CD4-positive, CD25-positive, alpha-beta regulatory T cell (primary cell): Measurements from ENCODE around the gene LIPM. TPM values are rescaled to one million over a fixed set of nuclear protein-coding genes. Genes with fewer than 3 reads are reported as not detected.
A peak's percentile ranks its signal among the peaks of the same experiment; 100 is the strongest.

Experiments used
- ATAC-seq, 2 donors: fragments of 150-1000 bp; cut with Tn5 transposase; one replicate each; pipeline ENCODE4 v1.10.0; 2021; ENCODE audit warnings: low read depth in 2 of 2, moderate number of reproducible peaks in 2 of 2, moderate library complexity in 1 of 2
- DNase-seq, 3 donors: peaks; one replicate each; pipeline versions ENCODE4 v3.0.0 to v3.0.0-alpha.2; 2012 to 2022; ENCODE audit warnings: mixed read lengths in 1 of 3
- H3K27ac ChIP-seq: one replicate; pipeline ENCODE4 v1.7.0; 2013; ENCODE audit warnings: mild to moderate bottlenecking, low read length; ENCODE audit not compliant: insufficient read depth, poor library complexity, severe bottlenecking
- H3K27me3 ChIP-seq: one replicate; pipeline ENCODE4 v1.7.0; 2013; ENCODE audit warnings: low read length; ENCODE audit not compliant: control insufficient read depth, insufficient read depth
- H3K36me3 ChIP-seq: one replicate; pipeline ENCODE4 v1.7.0; 2013; ENCODE audit warnings: mild to moderate bottlenecking, low read length, moderate library complexity; ENCODE audit not compliant: control insufficient read depth, insufficient read depth
- H3K4me1 ChIP-seq: 2 replicates; pipeline ENCODE4 v1.7.0; 2013; ENCODE audit warnings: mild to moderate bottlenecking, low read length; ENCODE audit not compliant: insufficient read depth, control insufficient read depth, poor library complexity, severe bottlenecking
- H3K4me3 ChIP-seq: one replicate; pipeline ENCODE4 v1.7.0; 2013; ENCODE audit warnings: low read depth, mild to moderate bottlenecking, low read length, moderate library complexity
- H3K9me3 ChIP-seq, 2 experiments: 1 replicate in 1 of 2; 2 replicates in 1 of 2; pipeline ENCODE4 v1.7.0; 2013; ENCODE audit warnings: low read length in 2 of 2, mild to moderate bottlenecking in 1 of 2, moderate library complexity in 1 of 2; ENCODE audit not compliant: control insufficient read depth in 2 of 2
- H3K27ac Mint-ChIP-seq, 3 donors: one replicate each; pipeline ENCODE4 v1.8.0; 2020 to 2022; ENCODE audit warnings: mild to moderate bottlenecking in 3 of 3, mixed read lengths in 3 of 3, moderate library complexity in 2 of 3
- H3K27me3 Mint-ChIP-seq: one replicate; pipeline ENCODE4 v1.8.0; 2022; ENCODE audit warnings: mild to moderate bottlenecking, mixed read lengths
- H3K36me3 Mint-ChIP-seq: one replicate; pipeline ENCODE4 v1.8.0; 2020; ENCODE audit warnings: mixed read lengths
- H3K4me1 Mint-ChIP-seq, 4 donors: one replicate each; pipeline ENCODE4 v1.8.0; 2020 to 2022; ENCODE audit warnings: mixed read lengths in 4 of 4, mild to moderate bottlenecking in 1 of 4
- H3K4me3 Mint-ChIP-seq, 4 donors: one replicate each; pipeline ENCODE4 v1.8.0; 2020 to 2022; ENCODE audit warnings: mild to moderate bottlenecking in 4 of 4, mixed read lengths in 4 of 4, moderate library complexity in 3 of 4
- H3K9me3 Mint-ChIP-seq, 7 donors: one replicate each; pipeline ENCODE4 v1.8.0; 2020 to 2022; ENCODE audit warnings: mixed read lengths in 7 of 7, mild to moderate bottlenecking in 3 of 7, moderate library complexity in 2 of 7
- polyA plus RNA-seq, 4 donors: library from polyadenylated mRNA; unstranded; fragments of 300-500 nt; fragmentation: Illumina TruSeq; gene quantifications; one replicate each; pipeline ENCODE4 v1.2.3, GENCODE V29; 2021
- total RNA-seq: library from RNA; stranded (reverse); gene quantifications from one replicate; pipeline ENCODE4 v1.2.3, GENCODE V29; 2022

The LIPM gene
- total and polyA plus RNA-seq, 5 donors from 2014 or later: not detected

DNA sequence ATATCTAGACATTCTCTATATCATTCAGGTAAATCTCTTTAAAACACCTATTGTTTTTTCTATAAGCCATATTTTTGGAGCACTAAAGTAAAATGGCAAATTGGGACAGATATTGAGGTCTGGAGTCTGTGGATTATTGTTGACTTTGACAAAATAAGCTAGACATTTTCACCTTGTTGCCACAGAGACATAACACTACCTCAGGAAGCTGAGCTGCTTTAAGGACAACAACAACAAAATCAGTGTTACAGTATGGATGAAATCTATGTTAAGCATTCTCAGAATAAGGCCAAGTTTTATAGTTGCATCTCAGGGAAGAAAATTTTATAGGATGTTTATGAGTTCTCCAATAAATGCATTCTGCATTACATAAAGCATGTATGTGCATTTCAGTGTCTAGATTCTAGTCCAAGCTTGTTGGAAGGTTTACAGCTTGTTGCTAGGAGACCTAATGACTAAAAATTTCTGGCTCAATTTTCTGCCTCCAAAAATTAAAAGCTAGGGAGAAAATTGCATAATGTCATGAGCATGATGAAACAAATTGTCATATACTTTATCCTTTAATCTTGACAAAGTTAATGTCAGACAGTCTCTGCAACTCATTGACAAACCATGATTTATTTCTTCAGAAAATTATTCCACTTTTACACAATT, 18.3 kb downstream of the LIPM start:
- ATAC-seq: no peak
- H3K27me3 Mint-ChIP-seq: peaks cover 4% of the 10 kb centered on the region

DNA sequence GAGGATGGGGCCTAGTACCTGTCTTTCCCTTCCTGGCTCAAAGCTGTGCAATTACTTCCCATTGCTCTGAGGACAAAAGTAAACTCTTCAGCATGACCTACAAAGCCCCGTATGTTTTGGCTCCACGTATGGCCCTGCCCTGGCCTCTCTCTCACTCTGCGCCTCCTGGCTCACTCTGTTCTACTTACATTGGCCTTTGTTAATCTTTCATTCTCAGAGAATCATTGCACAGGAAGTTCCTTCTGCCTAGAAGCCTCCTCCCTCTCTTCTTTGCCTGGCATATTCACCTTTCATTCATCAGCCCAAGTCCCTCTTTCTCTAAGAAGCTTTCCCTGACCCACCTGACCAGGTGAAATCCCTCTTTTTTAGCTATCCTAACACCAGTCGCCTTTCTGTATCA, 23.9 kb downstream of the LIPM start:
- no peaks in the 10 kb centered on the region for H3K36me3 ChIP-seq
- Mint-ChIP-seq H3K27me3 (no peaks in the 10 kb centered on the region), H3K9me3 (peaks cover 0 to 3% (median 0%) of the 10 kb centered on the region in 7 donors), H3K4me3 (peak overlapping the region in 3 of 4 donors; percentile 26 to 79 (median 63)), H3K27ac (peak overlapping the region; percentile 65 to 91 (median 73)), H3K36me3 (no peaks in the 10 kb centered on the region), H3K4me1 (peaks cover 41 to 83% (median 51%) of the 10 kb centered on the region in 4 donors)
- no peaks in the 10 kb centered on the region for H3K27me3 ChIP-seq
- peak; percentile 22 to 29 for ATAC-seq
- peak in 1 of 3 donors; percentile 58 for DNase-seq
- peak overlapping the region; percentile 73 for H3K4me3 ChIP-seq
- peaks cover 46% of the 10 kb centered on the region for H3K4me1 ChIP-seq
- no peaks in the 10 kb centered on the region for H3K9me3 ChIP-seq
- H3K27ac ChIP-seq: peak overlapping the region; percentile 30

More for the DNA sequence above, 18.3 kb downstream of the LIPM start:
- Histone ChIP-seq H3K4me3 (no peak overlapping the region), H3K27me3 (no peaks in the 10 kb centered on the region), H3K36me3 (no peaks in the 10 kb centered on the region), H3K4me1 (peaks cover 23% of the 10 kb centered on the region), H3K27ac (no peak overlapping the region), H3K9me3 (no peaks in the 10 kb centered on the region)
- Mint-ChIP-seq H3K36me3 (no peaks in the 10 kb centered on the region), H3K4me1 (peaks cover 18 to 63% (median 36%) of the 10 kb centered on the region in 4 donors), H3K4me3 (no peak overlapping the region), H3K27ac (no peak overlapping the region), H3K9me3 (peaks cover 0 to 3% (median 0%) of the 10 kb centered on the region in 7 donors)
- no peak for DNase-seq

DNA sequence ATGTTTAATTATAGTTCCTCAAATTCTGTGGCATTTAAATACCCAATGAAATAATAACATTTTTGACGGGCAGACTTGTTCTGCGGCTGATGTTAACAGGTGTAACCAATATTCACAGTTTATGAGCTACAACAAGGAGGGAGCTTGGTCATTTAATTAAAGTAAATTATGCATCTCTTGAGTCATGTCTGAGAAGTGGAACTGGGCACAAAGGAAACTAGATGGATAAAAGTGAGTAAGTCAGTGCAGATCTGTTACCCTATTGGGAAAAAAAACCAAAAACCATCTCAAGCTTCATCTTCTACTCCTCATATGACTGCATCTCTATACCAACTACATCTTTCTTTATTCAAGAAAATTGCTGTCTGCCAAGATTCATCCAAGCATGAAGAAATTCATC, 25.1 kb downstream of the LIPM start:
- DNase-seq (no peak), ATAC-seq (no peak)
- H3K27me3 Mint-ChIP-seq: no peaks in the 10 kb centered on the region
- H3K4me3 ChIP-seq: no peak overlapping the region
- H3K27me3 ChIP-seq: no peaks in the 10 kb centered on the region
- peaks cover 0 to 3% (median 0%) of the 10 kb centered on the region in 7 donors for H3K9me3 Mint-ChIP-seq
- no peak overlapping the region for H3K27ac ChIP-seq
- H3K9me3 ChIP-seq: no peaks in the 10 kb centered on the region
- no peaks in the 10 kb centered on the region for H3K36me3 ChIP-seq
- H3K4me3 Mint-ChIP-seq: no peak overlapping the region
- H3K36me3 Mint-ChIP-seq: no peaks in the 10 kb centered on the region
- peaks cover 57% of the 10 kb centered on the region for H3K4me1 ChIP-seq
- H3K27ac Mint-ChIP-seq: peak overlapping the region in 2 of 3 donors; percentile 47 to 58
- H3K4me1 Mint-ChIP-seq: peaks cover 47 to 85% (median 56%) of the 10 kb centered on the region in 4 donors

DNA sequence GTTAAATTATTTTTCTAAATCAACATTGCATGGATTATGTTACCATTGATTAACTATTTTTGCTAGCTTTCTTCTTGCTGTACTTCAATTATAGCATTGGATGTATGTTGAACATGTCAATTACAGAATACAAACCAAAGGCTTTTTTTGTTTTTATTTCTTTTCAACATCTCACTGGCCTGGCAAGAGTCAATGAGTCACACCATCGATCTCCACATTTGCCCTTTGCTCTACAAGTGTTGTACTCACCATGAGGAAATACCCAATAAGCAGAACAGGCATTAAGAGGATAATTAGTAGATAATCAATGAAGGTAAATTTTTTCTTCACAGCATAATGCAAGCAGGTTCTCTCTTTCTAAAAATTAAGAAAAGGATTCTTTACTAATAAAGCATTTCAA, 25.8 kb downstream of the LIPM start:
- ATAC-seq (no peak), DNase-seq (no peak)
- H3K9me3 ChIP-seq: no peaks in the 10 kb centered on the region
- H3K27me3 ChIP-seq: no peaks in the 10 kb centered on the region
- Mint-ChIP-seq H3K36me3 (no peaks in the 10 kb centered on the region), H3K4me1 (peaks cover 42 to 86% (median 61%) of the 10 kb centered on the region in 4 donors), H3K27ac (no peak overlapping the region), H3K27me3 (no peaks in the 10 kb centered on the region), H3K4me3 (no peak overlapping the region), H3K9me3 (peaks cover 0 to 3% (median 0%) of the 10 kb centered on the region in 7 donors)
- peaks cover 64% of the 10 kb centered on the region for H3K4me1 ChIP-seq
- H3K27ac ChIP-seq: no peak overlapping the region
- H3K4me3 ChIP-seq: no peak overlapping the region
- H3K36me3 ChIP-seq: no peaks in the 10 kb centered on the region

DNA sequence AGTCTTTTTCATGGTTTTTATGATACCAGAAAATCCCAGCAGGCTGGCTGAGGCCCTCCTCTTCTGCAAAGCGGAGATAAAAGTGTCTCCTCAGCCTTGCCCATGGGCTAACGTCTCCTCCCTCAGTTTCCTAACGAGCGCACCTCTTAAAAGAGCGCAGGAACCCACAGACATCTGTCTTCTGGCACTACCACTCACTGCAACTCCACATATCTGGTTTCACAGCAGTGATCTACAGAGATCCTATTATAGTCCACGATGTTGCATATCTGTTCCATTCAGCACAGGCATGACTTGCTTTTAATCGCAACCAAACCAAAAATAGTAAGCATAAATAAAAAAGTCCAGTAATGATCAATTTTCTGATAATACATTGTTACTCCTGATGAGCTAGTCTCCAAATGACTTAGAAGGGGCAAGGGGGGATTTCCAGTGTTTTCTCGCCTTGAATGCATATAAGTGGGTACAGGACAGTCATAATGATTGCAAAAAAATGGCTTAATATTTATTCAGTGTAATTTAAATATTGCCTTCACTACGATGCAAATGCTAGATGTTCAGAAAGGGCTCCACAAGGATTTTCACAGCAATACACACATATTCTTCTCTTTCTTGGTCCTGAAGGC, 28.2 kb downstream of the LIPM start:
- H3K36me3 ChIP-seq: no peaks in the 10 kb centered on the region
- Mint-ChIP-seq H3K27ac (peak overlapping the region; percentile 1 to 87 (median 78)), H3K4me1 (peaks cover 35 to 73% (median 50%) of the 10 kb centered on the region in 4 donors), H3K9me3 (no peaks in the 10 kb centered on the region), H3K27me3 (no peaks in the 10 kb centered on the region), H3K36me3 (no peaks in the 10 kb centered on the region), H3K4me3 (peak overlapping the region; percentile 64 to 75 (median 66))
- ATAC-seq (no peak), DNase-seq (peak in 1 of 3 donors; percentile 26)
- H3K9me3 ChIP-seq: no peaks in the 10 kb centered on the region
- H3K4me1 ChIP-seq: peaks cover 64% of the 10 kb centered on the region
- H3K27me3 ChIP-seq: no peaks in the 10 kb centered on the region
- H3K4me3 ChIP-seq: peak overlapping the region; percentile 64
- H3K27ac ChIP-seq: peak overlapping the region; percentile 65

DNA sequence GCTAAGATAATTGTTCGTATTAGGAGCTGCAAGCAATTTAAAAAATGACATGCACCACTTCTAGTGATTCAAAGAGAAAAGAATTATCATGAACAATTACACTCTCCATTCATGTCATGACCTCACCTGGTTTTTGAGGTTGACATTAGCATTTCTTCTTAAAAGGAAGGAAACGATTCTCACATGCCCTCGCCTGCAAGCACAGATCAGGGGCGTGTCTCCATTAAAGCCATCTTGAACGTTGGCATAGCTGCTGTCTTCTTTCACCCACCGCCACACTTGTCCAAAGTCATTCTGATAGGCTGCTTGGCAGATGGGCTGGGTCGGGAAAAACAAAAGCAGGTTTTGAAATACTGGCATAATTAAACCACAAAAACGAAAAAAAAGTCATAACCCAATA, 29.2 kb downstream of the LIPM start:
- Histone ChIP-seq H3K36me3 (no peaks in the 10 kb centered on the region), H3K4me3 (peak overlapping the region; percentile 64), H3K27me3 (no peaks in the 10 kb centered on the region), H3K27ac (peak overlapping the region; percentile 65), H3K9me3 (no peaks in the 10 kb centered on the region), H3K4me1 (peaks cover 57% of the 10 kb centered on the region)
- H3K36me3 Mint-ChIP-seq: no peaks in the 10 kb centered on the region
- peak overlapping the region; percentile 24 to 76 (median 58) for H3K4me3 Mint-ChIP-seq
- H3K27me3 Mint-ChIP-seq: no peaks in the 10 kb centered on the region
- peaks cover 28 to 63% (median 42%) of the 10 kb centered on the region in 4 donors for H3K4me1 Mint-ChIP-seq
- ATAC-seq (peak; percentile 79 to 81), DNase-seq (peak; percentile 33 to 93 (median 73))
- H3K9me3 Mint-ChIP-seq: no peaks in the 10 kb centered on the region
- peak overlapping the region; percentile 24 to 87 (median 78) for H3K27ac Mint-ChIP-seq

DNA sequence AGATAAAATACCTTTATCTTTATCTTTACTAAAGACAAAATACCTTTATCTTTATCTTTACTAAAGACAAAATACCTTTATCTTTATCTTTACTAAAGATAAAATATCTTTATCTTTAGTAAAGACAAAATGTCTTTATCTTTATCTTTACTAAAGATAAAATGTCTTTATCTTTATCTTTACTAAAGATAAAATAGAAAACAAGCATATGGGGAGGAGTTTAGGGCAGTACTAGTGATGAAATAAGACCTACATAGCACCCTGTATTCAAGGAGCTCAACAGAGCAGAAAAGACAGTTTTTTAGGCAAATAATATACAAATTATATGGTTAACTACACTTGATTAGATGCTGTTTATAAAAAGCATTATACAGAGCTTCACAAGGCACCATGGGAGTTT, 29.8 kb downstream of the LIPM start:
- H3K4me3 ChIP-seq: no peak overlapping the region
- no peaks in the 10 kb centered on the region for H3K36me3 ChIP-seq
- H3K4me1 ChIP-seq: peaks cover 53% of the 10 kb centered on the region
- no peaks in the 10 kb centered on the region for H3K27me3 Mint-ChIP-seq
- peak overlapping the region; percentile 50 for H3K27ac ChIP-seq
- no peaks in the 10 kb centered on the region for H3K36me3 Mint-ChIP-seq
- DNase-seq: no peak
- no peak overlapping the region for H3K4me3 Mint-ChIP-seq
- ATAC-seq: no peak
- H3K27ac Mint-ChIP-seq: peak overlapping the region in 1 of 3 donors; percentile 85
- no peaks in the 10 kb centered on the region for H3K27me3 ChIP-seq
- H3K4me1 Mint-ChIP-seq: peaks cover 23 to 57% (median 39%) of the 10 kb centered on the region in 4 donors
- no peaks in the 10 kb centered on the region for H3K9me3 ChIP-seq
- H3K9me3 Mint-ChIP-seq: no peaks in the 10 kb centered on the region
